Stomach smooth muscle (tissue), 2 donors: Measurements from ENCODE around the gene EYS.
"Not testable (repeated sequence)": the region's sequence is repeated elsewhere in the genome, so short reads cannot be mapped to it uniquely, and the experiment has no call there.

ENCODE experiments used
- H3K27ac ChIP-seq: one replicate; pipeline ENCODE4 v1.7.0; 2013; ENCODE audit warnings: mild to moderate bottlenecking, low read length, inconsistent platforms
- H3K27me3 ChIP-seq, 2 donors: one replicate each; pipeline ENCODE4 v1.7.0; 2013; ENCODE audit warnings: low read length in 2 of 2; ENCODE audit not compliant: insufficient read depth in 2 of 2, control insufficient read depth in 1 of 2
- H3K36me3 ChIP-seq, 2 donors: one replicate each; pipeline ENCODE4 v1.7.0; 2013; ENCODE audit warnings: low read length in 2 of 2; ENCODE audit not compliant: control insufficient read depth in 2 of 2, insufficient read depth in 2 of 2
- H3K4me1 ChIP-seq: one replicate; pipeline ENCODE4 v1.7.0; 2013; ENCODE audit warnings: low read length; ENCODE audit not compliant: control insufficient read depth, insufficient read depth
- H3K4me3 ChIP-seq, 2 donors: one replicate each; pipeline ENCODE4 v1.7.0; 2013; ENCODE audit warnings: low read length in 2 of 2
- H3K9ac ChIP-seq, 2 donors: one replicate each; pipeline ENCODE4 v1.7.0; 2013; ENCODE audit warnings: low read length in 2 of 2, mild to moderate bottlenecking in 1 of 2
- H3K9me3 ChIP-seq, 2 donors: one replicate each; pipeline ENCODE4 v1.7.0; 2013; ENCODE audit warnings: low read length in 2 of 2; ENCODE audit not compliant: control insufficient read depth in 2 of 2
- donor health status: healthy.
- donor health status: Pancreatic carcinoma.

EYS gene

GRCh38 chr6:64254558-64254957 lies 1452.5 kb downstream of the EYS start:
- H3K27ac ChIP-seq, result no peak overlapping the region
- H3K4me3 ChIP-seq, result no peak overlapping the region
- no peaks in the 10 kb centered on the region for H3K36me3 ChIP-seq
- no peaks in the 10 kb centered on the region for H3K4me1 ChIP-seq
- no peak overlapping the region for H3K9ac ChIP-seq
- no peaks in the 10 kb centered on the region for H3K27me3 ChIP-seq
- H3K9me3 ChIP-seq, result no peaks in the 10 kb centered on the region

DNA sequence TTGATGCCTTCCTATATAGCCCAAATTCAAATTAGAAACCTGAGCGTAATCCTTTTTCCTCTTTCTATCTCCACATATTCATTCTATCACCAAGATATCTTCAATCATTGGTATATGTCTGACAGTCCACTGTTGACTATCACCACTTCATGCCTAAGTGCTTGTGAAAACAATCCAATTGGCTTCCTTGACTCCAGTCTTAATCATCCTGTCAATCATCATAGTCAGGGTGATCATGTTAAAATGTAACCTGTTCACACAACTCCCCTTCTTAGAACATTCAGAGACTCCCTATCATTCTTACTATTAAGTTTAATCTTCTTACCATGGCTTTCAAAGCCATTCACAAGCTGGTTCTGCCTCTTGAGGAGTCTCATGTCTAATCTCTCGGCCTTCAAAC lies 1454.8 kb downstream of the EYS start:
- Histone ChIP-seq H3K36me3 (no peaks in the 10 kb centered on the region), H3K4me1 (no peaks in the 10 kb centered on the region), H3K9ac (no peak overlapping the region), H3K27ac (no peak overlapping the region), H3K4me3 (no peak overlapping the region), H3K27me3 (no peaks in the 10 kb centered on the region), H3K9me3 (no peaks in the 10 kb centered on the region)

- no peaks in the 10 kb centered on the region for H3K36me3 ChIP-seq
These were observed 1456.9 kb downstream of the EYS start for GRCh38 chr6:64250126-64250525.

DNA sequence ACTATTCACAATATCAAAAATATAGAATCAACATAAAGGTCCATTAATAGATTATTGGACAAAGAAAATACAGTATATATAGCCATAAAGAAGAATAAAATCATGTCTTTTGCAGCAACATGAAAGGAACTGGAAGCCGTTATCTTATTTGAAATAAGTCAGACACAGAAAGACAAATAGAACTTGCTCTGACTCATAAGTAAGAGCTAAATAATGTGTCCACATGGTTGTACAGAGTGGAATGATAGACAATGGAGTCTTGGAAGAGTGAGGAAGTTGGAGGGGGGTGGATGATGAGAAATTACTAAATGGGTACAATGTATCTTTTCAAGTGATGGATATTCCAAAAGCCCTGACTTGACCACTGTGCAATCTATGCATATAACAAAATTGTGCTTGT lies 1457.9 kb downstream of the EYS start:
- H3K9ac ChIP-seq, result no peak overlapping the region
- no peaks in the 10 kb centered on the region for H3K9me3 ChIP-seq
- H3K27ac ChIP-seq, result no peak overlapping the region
- H3K4me3 ChIP-seq, result no peak overlapping the region
- no peaks in the 10 kb centered on the region for H3K4me1 ChIP-seq
- no peaks in the 10 kb centered on the region for H3K36me3 ChIP-seq
- no peaks in the 10 kb centered on the region for H3K27me3 ChIP-seq

More at GRCh38 chr6:64250126-64250525, 1456.9 kb downstream of the EYS start:
- Histone ChIP-seq H3K4me3 (no peak overlapping the region), H3K9ac (no peak overlapping the region), H3K4me1 (no peaks in the 10 kb centered on the region), H3K9me3 (no peaks in the 10 kb centered on the region), H3K27ac (no peak overlapping the region), H3K27me3 (no peaks in the 10 kb centered on the region)

GRCh38 chr6:64243618-64244017 lies 1463.4 kb downstream of the EYS start:
- H3K9ac ChIP-seq, result no peak overlapping the region
- H3K4me1 ChIP-seq, result no peaks in the 10 kb centered on the region
- no peak overlapping the region for H3K4me3 ChIP-seq
- H3K27ac ChIP-seq, result no peak overlapping the region
- H3K36me3 ChIP-seq, result no peaks in the 10 kb centered on the region
- H3K9me3 ChIP-seq, result no peaks in the 10 kb centered on the region
- H3K27me3 ChIP-seq, result no peaks in the 10 kb centered on the region

DNA sequence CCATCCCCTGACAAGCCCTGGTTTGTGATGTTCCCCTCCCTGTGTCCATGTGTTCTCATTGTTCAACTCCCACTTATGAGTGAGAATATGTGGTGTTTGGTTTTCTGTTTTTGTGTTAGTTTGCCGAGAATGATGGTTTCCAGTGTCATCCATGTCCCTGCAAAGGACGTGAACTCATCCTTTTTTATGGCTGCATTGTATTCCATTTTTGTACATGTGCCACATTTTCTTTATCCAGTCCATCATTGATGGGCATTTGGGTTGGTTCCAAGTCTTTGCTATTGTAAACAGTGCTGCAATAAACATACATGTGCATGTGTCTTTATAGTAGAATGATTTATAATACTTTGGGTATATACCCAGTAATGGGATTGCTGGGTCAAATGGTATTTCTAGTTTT lies 1468.1 kb downstream of the EYS start:
- not testable (repeated sequence) for H3K27me3 ChIP-seq, H3K27ac ChIP-seq, H3K4me1 ChIP-seq, H3K9ac ChIP-seq, H3K4me3 ChIP-seq, H3K9me3 ChIP-seq, H3K36me3 ChIP-seq

DNA sequence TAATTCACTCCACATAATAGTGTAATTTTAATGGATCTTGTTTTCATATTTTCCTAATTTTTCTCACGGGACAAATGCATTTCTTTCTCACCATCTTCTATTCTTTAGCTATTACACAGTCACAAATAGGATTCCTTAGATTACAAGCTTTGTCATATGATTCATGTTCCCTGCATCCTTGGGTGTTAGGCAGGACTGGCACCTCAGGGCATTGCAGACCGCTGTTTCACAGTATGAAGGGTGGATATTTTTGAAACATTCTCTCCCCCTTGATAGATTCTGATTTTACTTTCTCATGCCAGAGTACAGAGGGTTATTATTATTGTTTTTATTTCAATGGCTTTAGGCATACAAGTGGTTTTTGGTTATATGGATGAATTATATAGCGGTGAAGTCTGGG lies 1469.0 kb downstream of the EYS start:
- Histone ChIP-seq H3K27me3 (no peaks in the 10 kb centered on the region), H3K27ac (no peak overlapping the region), H3K9me3 (no peaks in the 10 kb centered on the region), H3K36me3 (no peaks in the 10 kb centered on the region), H3K4me1 (no peaks in the 10 kb centered on the region), H3K9ac (no peak overlapping the region), H3K4me3 (no peak overlapping the region)

DNA sequence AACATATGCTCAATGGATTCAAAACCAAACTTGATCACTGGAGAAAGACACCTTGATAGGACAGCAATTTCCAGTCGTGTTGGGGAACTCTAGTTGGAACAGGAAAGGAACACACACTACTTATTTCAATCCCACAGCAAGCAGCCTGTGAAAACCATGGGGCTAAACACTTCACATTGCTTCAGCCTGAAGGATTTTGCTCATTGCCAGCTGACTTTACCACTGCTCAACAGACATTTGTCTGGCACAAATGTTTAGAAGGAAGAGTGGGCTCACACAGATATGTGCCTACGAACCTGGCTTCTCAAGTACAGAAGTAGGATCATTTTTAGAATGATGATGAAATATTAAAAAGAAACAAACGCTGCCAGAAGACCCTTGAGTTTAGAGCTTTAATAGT lies 1473.3 kb downstream of the EYS start:
- no peak overlapping the region for H3K27ac ChIP-seq
- H3K9me3 ChIP-seq, result no peaks in the 10 kb centered on the region
- H3K9ac ChIP-seq, result no peak overlapping the region
- H3K4me3 ChIP-seq, result no peak overlapping the region
- no peaks in the 10 kb centered on the region for H3K36me3 ChIP-seq
- H3K27me3 ChIP-seq, result no peaks in the 10 kb centered on the region
- H3K4me1 ChIP-seq, result no peaks in the 10 kb centered on the region

DNA sequence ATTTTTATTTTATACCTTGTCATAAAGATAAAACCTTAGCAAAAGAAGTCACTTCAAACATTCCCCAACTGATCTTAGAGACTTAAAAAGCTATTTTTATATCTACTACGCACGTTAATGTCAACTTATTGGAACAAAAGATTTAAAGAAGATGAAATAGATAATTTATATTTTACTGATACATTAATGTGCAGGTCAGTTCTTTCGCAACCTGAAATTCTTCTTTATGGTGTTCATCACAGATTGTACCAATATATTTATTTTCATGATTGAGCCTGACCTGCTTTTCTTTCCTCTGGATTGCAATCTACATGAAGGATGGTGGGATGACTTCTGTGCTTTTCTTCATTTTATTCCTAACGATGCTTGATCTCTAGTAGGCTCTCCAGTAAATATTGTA lies 1475.1 kb downstream of the EYS start:
- Histone ChIP-seq H3K4me1 (no peaks in the 10 kb centered on the region), H3K36me3 (no peaks in the 10 kb centered on the region), H3K4me3 (no peak overlapping the region), H3K9ac (no peak overlapping the region), H3K9me3 (no peaks in the 10 kb centered on the region), H3K27me3 (no peaks in the 10 kb centered on the region), H3K27ac (no peak overlapping the region)

DNA sequence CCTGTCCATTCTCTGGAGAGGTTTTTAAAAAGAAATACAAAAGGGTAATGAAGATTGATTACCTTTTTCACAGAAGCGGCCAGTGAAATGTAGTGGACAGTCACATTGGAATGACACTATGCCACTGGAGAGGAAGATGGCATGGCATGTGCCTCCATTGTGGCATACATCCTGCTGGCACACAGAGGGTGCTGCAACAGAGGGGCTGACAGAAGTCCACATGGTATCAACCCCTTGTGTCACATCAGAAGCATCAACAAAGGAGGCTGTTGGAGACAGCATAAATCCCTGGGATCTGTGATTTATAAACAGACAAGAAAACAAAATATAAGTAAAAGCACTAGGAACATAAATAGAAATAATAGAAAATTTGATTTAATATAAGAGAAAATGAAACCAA lies 1476.5 kb downstream of the EYS start:
- no peaks in the 10 kb centered on the region for H3K27me3 ChIP-seq
- no peak overlapping the region for H3K4me3 ChIP-seq
- no peaks in the 10 kb centered on the region for H3K9me3 ChIP-seq
- H3K36me3 ChIP-seq, result no peaks in the 10 kb centered on the region
- no peaks in the 10 kb centered on the region for H3K4me1 ChIP-seq
- no peak overlapping the region for H3K27ac ChIP-seq
- no peak overlapping the region for H3K9ac ChIP-seq

DNA sequence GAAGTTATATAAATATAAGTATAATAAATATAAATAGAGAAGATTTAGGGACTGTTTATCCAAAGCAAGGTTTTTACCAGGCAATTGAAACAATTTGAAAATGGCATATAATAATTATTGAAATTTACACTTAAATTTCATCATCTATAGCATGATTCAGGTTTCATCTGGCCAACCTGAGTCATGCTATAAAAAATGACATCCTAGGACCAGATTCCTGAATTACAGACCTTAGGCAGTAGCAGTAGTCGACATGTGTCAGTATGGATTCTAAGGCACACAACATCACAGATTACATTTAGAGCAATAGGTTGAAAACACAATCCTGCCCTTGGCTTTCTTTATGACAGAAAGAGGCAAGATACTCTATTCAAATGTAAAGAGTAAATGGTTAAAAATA lies 1479.2 kb downstream of the EYS start:
- no peak overlapping the region for H3K4me3 ChIP-seq
- H3K27ac ChIP-seq, result no peak overlapping the region
- H3K36me3 ChIP-seq, result no peaks in the 10 kb centered on the region
- no peak overlapping the region for H3K9ac ChIP-seq
- H3K27me3 ChIP-seq, result no peaks in the 10 kb centered on the region
- H3K4me1 ChIP-seq, result no peaks in the 10 kb centered on the region
- H3K9me3 ChIP-seq, result no peaks in the 10 kb centered on the region

- H3K9me3 ChIP-seq, result no peaks in the 10 kb centered on the region
- no peaks in the 10 kb centered on the region for H3K4me1 ChIP-seq
- H3K27ac ChIP-seq, result no peak overlapping the region
- no peaks in the 10 kb centered on the region for H3K27me3 ChIP-seq
- H3K4me3 ChIP-seq, result no peak overlapping the region
- no peak overlapping the region for H3K9ac ChIP-seq
- H3K36me3 ChIP-seq, result no peaks in the 10 kb centered on the region
These were observed 1481.5 kb downstream of the EYS start for GRCh38 chr6:64225503-64225902.
